Activated T-cell treated with anti-CD3 and anti-CD28 coated beads, Interleukin-2, amount 50 U/mL, for 1 hour (primary cell): ENCODE measurements around the gene SLC35G2.
A peak's percentile ranks its signal among the peaks of the same experiment; 100 is the strongest.
"Not testable (repeated sequence)": the region's sequence is repeated elsewhere in the genome, so short reads cannot be mapped to it uniquely, and the experiment has no call there.

Source experiments
- DNase-seq: peaks from one replicate; pipeline ENCODE4 v3.0.0-alpha.2; 2020

SLC35G2 gene

DNA sequence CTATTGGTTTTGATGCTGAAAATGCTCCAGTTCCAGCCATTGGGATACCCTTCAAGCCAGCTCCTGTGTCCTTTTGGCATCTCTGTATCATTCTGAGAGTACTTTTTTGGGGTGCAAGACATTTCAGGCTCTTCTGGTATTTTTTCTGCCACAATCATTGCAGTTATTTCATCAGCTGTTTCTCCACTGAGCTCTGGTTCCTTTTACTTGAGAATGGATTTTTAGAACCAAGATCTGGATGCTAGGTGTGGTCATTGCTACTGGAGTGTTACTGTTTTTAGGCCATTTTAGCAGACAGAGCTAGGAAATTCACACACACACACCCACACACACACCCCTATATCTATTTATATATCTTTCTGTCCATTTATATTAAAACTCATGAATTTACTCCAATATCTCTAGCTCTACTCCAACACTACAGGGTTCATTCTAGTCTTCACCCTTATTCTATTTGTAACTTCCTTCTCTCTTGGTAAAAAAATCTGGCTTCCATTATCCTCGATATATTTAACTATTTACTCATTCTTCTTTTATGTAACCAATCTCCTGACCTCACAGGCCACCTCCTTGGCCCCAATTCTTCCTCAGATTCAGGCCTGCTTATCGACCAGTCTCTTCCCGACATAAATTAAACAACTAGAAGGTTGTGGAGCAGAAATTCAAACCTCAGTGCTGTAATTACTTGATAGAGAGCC lies 17.0 kb downstream of the SLC35G2 start:
- DNase-seq: no peak

DNA sequence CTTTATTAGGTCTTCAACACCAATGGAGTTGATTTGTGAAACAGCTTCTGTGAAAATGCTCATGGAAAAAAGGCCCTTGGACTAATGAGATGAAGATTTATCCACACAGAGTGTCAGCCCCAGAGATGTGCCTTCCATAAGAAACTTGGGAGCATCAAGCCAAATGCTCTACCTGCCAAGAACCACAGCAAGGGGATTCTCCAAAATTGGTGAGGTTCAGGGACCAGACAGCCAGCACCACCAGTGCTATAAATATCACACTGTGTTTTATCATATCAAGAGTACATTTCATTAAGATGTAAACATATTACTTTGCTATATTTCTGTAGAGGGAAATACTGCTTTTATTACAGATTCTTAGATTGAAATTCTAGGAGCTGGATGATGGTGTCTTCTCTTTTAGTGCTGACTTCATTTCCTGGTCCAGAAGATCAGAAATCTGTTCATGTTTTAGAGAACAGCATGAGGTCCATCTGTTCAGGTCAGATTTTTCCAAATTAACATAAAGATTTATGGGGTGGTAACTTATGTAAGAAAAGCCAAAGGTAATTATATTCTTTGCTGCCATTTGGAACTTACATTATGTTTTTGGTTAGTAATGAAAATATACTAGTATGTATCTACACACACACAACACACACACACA lies 17.7 kb downstream of the SLC35G2 start:
- DNase-seq: no peak

GRCh38 chr3:136838641-136839555 lies 20.0 kb downstream of the SLC35G2 start:
- DNase-seq: no peak

DNA sequence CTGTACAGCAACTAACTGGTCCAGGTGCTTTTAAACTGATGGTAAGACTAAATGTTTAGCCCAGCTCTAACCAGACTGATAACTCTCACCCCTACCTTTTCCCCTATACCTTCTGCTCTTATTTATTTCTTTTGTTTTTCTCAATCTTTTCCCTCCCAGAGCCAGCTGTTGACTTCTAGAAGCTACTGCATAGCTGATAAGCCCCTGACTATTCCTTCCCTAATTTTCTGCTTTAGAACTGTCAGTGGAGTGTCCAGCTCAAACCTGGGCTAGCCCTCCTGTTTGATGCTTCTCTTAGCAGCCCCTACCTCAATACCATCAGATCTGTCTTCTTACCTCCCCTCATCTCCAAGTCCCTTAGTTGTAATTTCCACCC lies 20.6 kb downstream of the SLC35G2 start:
- no peak for DNase-seq

- no peak for DNase-seq
Observed at GRCh38 chr3:136840252-136840651, 21.3 kb downstream of the SLC35G2 start.

- no peak for DNase-seq
Observed at GRCh38 chr3:136842294-136842693, 23.4 kb downstream of the SLC35G2 start.

DNA sequence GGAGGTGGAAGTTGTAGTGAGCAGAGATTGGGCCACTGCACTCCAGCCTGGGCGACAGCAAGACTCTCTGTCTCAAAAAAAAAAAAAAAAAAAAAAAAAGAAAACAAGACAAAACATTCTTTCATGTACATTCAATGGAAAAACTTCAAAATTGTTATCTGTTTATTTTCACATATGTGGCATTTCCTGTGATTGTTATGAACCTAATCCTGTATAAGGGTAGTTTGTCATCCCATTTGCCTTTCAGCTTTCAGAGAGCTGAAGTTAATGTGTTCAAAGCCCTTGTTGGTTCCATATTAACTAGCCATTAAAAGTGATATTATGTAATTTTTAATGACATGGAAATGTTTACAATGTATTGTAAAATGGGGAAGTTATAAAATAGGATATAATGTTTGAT lies 25.8 kb downstream of the SLC35G2 start:
- no peak for DNase-seq

DNA sequence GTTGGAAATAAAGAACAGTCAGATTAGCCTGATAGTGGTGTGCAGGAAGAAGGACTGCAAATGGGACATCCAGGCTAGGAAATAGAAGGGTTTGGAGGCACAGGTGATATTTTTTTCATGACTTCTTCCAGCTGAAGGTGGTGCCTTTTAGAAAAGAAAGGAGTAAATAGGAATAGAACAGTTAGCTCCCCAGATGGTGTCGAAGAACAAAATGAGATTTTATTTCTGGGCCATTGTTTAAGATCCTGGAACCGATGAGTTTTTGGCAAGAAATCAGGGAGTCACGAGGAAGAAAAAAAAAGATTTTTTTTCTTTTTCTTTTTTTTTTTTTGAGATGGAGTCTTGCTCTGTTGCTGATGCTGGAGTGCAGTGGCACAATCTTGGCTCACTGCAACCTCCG lies 33.3 kb downstream of the SLC35G2 start:
- DNase-seq: no peak

GRCh38 chr3:136856665-136857064 lies 37.7 kb downstream of the SLC35G2 start:
- DNase-seq: no peak

GRCh38 chr3:136858381-136858780 lies 39.5 kb downstream of the SLC35G2 start:
- no peak for DNase-seq

GRCh38 chr3:136860541-136860940 lies 41.6 kb downstream of the SLC35G2 start:
- no peak for DNase-seq

DNA sequence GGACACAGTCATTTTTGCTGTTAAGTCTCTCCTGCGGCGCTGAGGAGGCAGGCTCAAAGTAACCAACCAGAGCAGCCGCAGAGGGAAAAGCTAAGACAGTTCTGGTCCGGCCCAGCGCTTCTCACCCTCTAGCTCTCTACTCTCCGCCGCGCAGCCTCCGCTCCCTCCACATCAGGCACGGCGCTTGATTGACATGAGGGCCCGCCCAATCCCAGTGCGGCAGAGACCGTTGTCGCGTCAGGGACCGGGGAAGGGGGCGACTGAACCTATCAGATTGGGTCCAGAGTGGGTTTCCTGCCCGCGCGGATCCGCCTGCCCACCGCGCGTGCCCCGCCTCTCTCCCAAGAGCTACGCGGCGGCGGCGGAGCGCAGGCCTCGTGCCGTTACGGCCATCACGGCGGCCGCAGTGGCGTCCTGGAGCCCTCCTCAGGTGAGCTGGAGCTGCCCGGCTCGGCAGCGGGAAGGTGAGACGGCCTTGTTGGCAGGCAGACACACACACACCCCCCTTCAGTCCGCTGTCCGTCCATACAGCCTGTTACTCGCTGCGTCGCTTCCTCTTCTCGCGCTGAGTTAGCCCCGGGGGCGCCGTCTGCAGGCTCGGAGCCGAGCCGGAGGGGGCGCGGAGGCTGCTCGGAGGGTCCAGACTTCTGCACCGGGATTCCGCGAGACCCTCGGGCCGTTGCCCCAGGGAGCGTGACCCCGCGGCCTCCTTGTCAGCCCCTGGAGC lies 43.1 kb downstream of the SLC35G2 start, which contains the start of gene NCK1:
Gene NCK1 (plus strand): TSS at position 319 of the 727 bp plus-strand sequence. CDS start 65,794 bp downstream, outside the sequence.
- peak; percentile 97 for DNase-seq

DNA sequence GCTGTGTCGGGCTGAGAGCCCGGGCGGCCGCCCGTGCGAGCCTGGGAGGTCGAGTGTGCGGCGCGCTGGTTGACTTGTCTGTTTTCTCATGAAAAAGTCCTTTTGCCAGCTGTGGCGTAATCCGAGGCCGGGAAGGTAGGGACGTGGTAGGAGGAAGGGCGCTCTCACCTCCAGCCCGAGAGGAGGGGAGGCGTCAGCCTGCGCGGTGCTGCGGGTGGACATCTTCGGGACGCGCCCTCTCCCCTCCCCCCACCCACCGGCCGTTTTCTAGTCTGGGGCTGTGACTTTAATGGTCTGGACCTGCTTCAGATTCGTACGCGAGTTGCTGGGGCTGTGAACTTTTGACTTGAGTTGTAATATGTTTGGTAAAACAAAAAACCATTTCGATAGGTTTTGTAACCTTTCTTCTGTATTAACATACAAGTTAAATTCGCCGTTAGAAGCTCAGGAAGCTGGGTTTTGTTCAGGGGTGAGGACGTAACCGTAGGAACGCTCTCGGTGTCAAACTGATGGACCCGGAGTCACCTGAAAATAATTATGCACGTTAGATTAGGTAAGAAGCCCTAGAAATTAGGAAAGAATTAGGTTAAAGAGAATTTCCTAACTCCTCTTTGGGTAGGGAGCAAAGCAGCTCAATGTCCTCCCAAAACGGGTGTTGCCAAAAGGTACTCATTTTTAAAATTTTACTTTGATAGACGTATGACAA lies 43.8 kb downstream of the SLC35G2 start:
- DNase-seq: no peak

DNA sequence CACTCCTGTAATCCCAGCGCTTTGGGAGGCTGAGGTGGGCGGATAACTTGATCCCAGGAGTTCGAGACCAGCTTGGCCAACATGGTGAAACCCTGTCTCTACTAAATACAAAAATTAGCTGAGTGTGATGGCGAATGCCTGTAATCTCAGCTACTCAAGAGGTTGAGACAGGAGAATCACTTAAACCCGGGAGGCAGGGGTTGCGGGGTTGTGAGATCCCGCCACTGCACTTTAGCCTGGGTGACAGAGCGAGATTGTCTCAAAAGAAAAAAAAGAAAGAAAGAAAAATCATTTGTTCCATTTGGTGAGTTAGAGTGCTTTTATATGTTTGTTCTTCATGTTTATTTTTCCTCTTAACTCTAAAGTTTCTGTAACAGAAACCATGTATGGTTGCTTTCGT lies 50.4 kb downstream of the SLC35G2 start:
- no peak for DNase-seq

- not testable (repeated sequence) for DNase-seq
Observed at GRCh38 chr3:136872258-136872657, 53.3 kb downstream of the SLC35G2 start.

GRCh38 chr3:136879510-136879909 lies 60.6 kb downstream of the SLC35G2 start:
- not testable (repeated sequence) for DNase-seq

DNA sequence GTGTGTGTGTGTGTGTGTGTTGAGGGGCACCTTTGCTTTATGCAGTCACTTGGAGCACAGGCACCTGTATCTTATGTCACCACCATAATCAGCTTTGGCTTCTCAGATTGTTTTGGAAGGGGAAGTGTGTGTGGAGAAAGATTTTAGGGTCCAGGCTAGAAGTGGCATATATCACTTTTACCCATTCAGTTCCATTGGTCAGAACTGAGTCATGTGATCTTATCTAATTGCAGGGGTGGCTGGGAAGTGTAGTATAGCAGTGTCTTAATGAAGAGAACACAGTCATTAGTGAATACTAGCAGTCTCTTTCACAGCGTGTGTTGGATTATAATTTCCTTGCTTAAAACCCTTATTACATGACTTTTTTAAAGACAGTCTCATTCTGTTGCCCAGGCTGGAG lies 63.6 kb downstream of the SLC35G2 start:
- no peak for DNase-seq

GRCh38 chr3:136883967-136884720 lies 65.2 kb downstream of the SLC35G2 start:
- no peak for DNase-seq

DNA sequence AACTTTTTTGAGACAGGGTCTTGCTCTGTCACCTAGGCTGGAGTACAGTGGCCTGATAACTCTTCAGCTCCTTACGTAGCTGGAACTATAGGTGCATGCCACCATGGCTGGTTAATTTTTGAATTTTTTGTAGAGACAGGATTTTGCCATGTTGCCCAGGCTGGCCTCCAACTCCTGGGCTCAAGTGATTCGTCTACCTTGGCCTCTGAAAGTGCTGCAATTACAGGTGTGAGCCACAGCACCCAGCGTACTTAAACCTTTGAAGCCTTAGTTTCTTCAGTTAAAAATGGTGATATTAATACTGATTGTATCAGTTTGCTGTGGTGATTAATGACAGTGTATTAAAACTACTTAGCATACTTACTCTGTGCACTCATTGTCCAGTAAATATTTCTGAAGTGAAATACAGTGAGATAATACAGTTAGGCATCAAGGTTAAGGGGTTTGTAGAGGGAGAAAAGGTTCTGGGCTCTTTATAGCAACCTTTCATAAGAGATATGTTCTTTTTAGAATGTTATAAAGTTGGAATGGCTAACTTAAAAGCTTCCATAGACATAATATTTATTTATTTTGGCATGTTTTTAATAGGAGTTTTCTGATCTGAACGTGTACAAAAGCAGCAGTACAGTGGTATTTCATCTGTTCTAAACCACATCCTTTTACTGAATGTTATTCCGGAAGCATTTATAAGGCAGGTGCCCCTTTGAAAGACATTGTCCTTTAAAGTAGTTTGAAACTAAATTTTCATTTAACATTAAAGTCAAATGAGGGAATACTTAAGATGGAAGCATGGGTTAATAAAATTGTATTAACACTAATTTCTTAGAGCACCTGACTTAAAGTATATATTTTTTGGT lies 66.7 kb downstream of the SLC35G2 start:
- no peak for DNase-seq

GRCh38 chr3:136889947-136890346 lies 71.0 kb downstream of the SLC35G2 start:
- DNase-seq: no peak
